H1 (cell line): ENCODE data around the gene HOMER2. TPM values are rescaled to one million over a fixed set of nuclear protein-coding genes. Genes with fewer than 3 reads are reported as not detected.

Source experiments
- CTCF ChIA-PET: fragments of 300-600 bp; sonication (Branson Sonifier 250); formaldehyde crosslinking; loops from one replicate; lab custom pipeline; 2021; ENCODE audit not compliant: partially characterized antibody; lab: Charles Lee
- POLR2A ChIA-PET: fragments of 300-600 bp; sonication (Branson Sonifier 250); formaldehyde crosslinking; loops from one replicate; lab custom pipeline; 2021; ENCODE audit warnings: inconsistent platforms; ENCODE audit not compliant: partially characterized antibody; lab: Charles Lee
- DNase-seq, 2 experiments: peaks; one replicate each; pipeline versions ENCODE4 v3.0.0 to v3.0.0-alpha.2; 2010 to 2022; ENCODE audit warnings: low spot score in 2 of 2, low read depth in 1 of 2, mixed read lengths in 1 of 2
- FAIRE-seq: peaks from 2 replicates; lab custom pipeline; 2011; peaks lifted over from hg19 to GRCh38; lab: Jason Lieb, UNC
- H2AFZ ChIP-seq: 2 replicates; pipeline ENCODE4 v1.8.1; 2012; ENCODE audit warnings: low read length, inconsistent platforms
- H2AK5ac ChIP-seq: 2 replicates; pipeline ENCODE4 v1.6.1; 2013; ENCODE audit warnings: low read depth, low read length
- H2BK120ac ChIP-seq: replicated peaks from 2 replicates; pipeline ENCODE3; 2013; ENCODE audit warnings: low read depth, low read length, inconsistent platforms
- H2BK12ac ChIP-seq: 2 replicates; pipeline ENCODE4 v1.6.1; 2013; ENCODE audit warnings: low read depth, low read length
- H2BK15ac ChIP-seq: 2 replicates; pipeline ENCODE4 v1.6.1; 2013; ENCODE audit warnings: low read length
- H2BK20ac ChIP-seq: 2 replicates; pipeline ENCODE4 v1.6.1; 2013; ENCODE audit warnings: low read length
- H2BK5ac ChIP-seq: 2 replicates; pipeline ENCODE4 v1.6.1; 2013; ENCODE audit warnings: low read depth, low read length
- H3K14ac ChIP-seq: 2 replicates; pipeline ENCODE4 v1.6.1; 2013; ENCODE audit warnings: inconsistent platforms; ENCODE audit not compliant: insufficient read length
- H3K18ac ChIP-seq: 2 replicates; pipeline ENCODE4 v1.6.1; 2013; ENCODE audit warnings: low read length; ENCODE audit errors: extremely low read depth
- H3K23ac ChIP-seq: 2 replicates; pipeline ENCODE4 v1.6.1; 2013; ENCODE audit warnings: inconsistent platforms; ENCODE audit not compliant: insufficient read length
- H3K23me2 ChIP-seq: 2 replicates; pipeline ENCODE4 v1.6.1; 2013; ENCODE audit warnings: low read depth, low read length
- H3K27ac ChIP-seq: 2 replicates; pipeline ENCODE4 v1.6.1; 2011; ENCODE audit warnings: low read depth, low read length, inconsistent platforms
- H3K27me3 ChIP-seq, 4 experiments: replicated peaks in 1 of 4; 1 replicate in 1 of 4; 2 replicates in 3 of 4; pipeline versions ENCODE4 v1.6.1 to v1.8.1; 2011 to 2013; ENCODE audit warnings: low read length in 3 of 4, mild to moderate bottlenecking in 3 of 4, inconsistent platforms in 2 of 4, mixed read lengths in 2 of 4, moderate library complexity in 1 of 4; ENCODE audit not compliant: control insufficient read depth in 3 of 4, insufficient read depth in 3 of 4; ENCODE audit errors: extremely low read depth in 1 of 4
- H3K36me3 ChIP-seq, 4 experiments: 2 replicates each; pipeline versions ENCODE4 v1.6.1 to v1.8.1; 2011 to 2013; ENCODE audit warnings: mild to moderate bottlenecking in 4 of 4, low read length in 3 of 4, moderate library complexity in 2 of 4, control low read depth in 1 of 4, inconsistent platforms in 1 of 4; ENCODE audit not compliant: insufficient read depth in 4 of 4, control insufficient read depth in 2 of 4
- H3K4ac ChIP-seq: replicated peaks from 2 replicates; pipeline ENCODE3; 2013; ENCODE audit warnings: low read length, low read depth, mixed read lengths, inconsistent platforms; ENCODE audit not compliant: insufficient read length
- H3K4me1 ChIP-seq, 4 experiments: replicated peaks in 1 of 4; 1 replicate in 1 of 4; 2 replicates in 3 of 4; pipeline versions ENCODE4 v1.6.1 to v1.8.1; 2011 to 2013; ENCODE audit warnings: low read length in 3 of 4, inconsistent platforms in 2 of 4, mixed read lengths in 1 of 4; ENCODE audit not compliant: insufficient read depth in 4 of 4, control insufficient read depth in 3 of 4
- H3K4me2 ChIP-seq, 2 experiments: 2 replicates each; pipeline versions ENCODE4 v1.6.1 to v1.8.1; 2011 to 2013; ENCODE audit warnings: low read depth in 2 of 2, low read length in 2 of 2, control low read depth in 1 of 2, inconsistent platforms in 1 of 2, mild to moderate bottlenecking in 1 of 2; ENCODE audit not compliant: insufficient read depth in 1 of 2
- H3K4me3 ChIP-seq, 4 experiments: fragments of 200-600, 300-600 bp in 1 of 4; sonication (generic), shearing (Covaris generic), sonication (Bioruptor Twin) in 1 of 4; 2 replicates each; pipeline versions ENCODE4 v1.5.1 to v1.8.1; 2011 to 2016; ENCODE audit warnings: low read length in 4 of 4, low read depth in 3 of 4, control low read depth in 2 of 4, inconsistent platforms in 2 of 4, mild to moderate bottlenecking in 2 of 4, mixed read lengths in 1 of 4, moderate library complexity in 1 of 4; ENCODE audit not compliant: insufficient read depth in 2 of 4; ENCODE audit errors: extremely low read depth in 1 of 4
- H3K56ac ChIP-seq: replicated peaks from 2 replicates; pipeline ENCODE3; 2013; ENCODE audit warnings: low read depth, mild to moderate bottlenecking, mixed read lengths, low read length, inconsistent platforms; ENCODE audit not compliant: insufficient read length
- H3K79me1 ChIP-seq: 2 replicates; pipeline ENCODE4 v1.6.1; 2013; ENCODE audit warnings: low read depth, low read length, control low read depth
- H3K79me2 ChIP-seq, 2 experiments: 2 replicates each; pipeline versions ENCODE4 v1.6.1 to v1.8.1; 2012 to 2013; ENCODE audit warnings: low read length in 2 of 2, mild to moderate bottlenecking in 2 of 2, inconsistent platforms in 1 of 2; ENCODE audit not compliant: insufficient read depth in 2 of 2, control insufficient read depth in 1 of 2
- H3K9ac ChIP-seq, 4 experiments: replicated peaks in 1 of 4; 1 replicate in 1 of 4; 2 replicates in 3 of 4; pipeline versions ENCODE4 v1.6.1 to v1.8.1; 2011 to 2013; ENCODE audit warnings: low read depth in 3 of 4, low read length in 3 of 4, control low read depth in 2 of 4, mild to moderate bottlenecking in 2 of 4, moderate library complexity in 2 of 4, inconsistent platforms in 1 of 4; ENCODE audit errors: extremely low read depth in 1 of 4
- H3K9me3 ChIP-seq, 2 experiments: 2 replicates each; pipeline versions ENCODE4 v1.6.1 to v1.8.1; 2012 to 2013; ENCODE audit warnings: mild to moderate bottlenecking in 2 of 2, moderate library complexity in 2 of 2, control low read depth in 1 of 2, inconsistent platforms in 1 of 2, low read depth in 1 of 2, low read length in 1 of 2, mixed read lengths in 1 of 2; ENCODE audit not compliant: insufficient read depth in 2 of 2
- H4K20me1 ChIP-seq, 2 experiments: replicated peaks in 1 of 2; 2 replicates each; pipeline versions ENCODE3 to v1.8.1; 2011 to 2013; ENCODE audit warnings: inconsistent platforms in 2 of 2, low read length in 2 of 2, mild to moderate bottlenecking in 1 of 2; ENCODE audit not compliant: insufficient read depth in 2 of 2, control insufficient read depth in 1 of 2
- H4K5ac ChIP-seq: 2 replicates; pipeline ENCODE4 v1.6.1; 2013; ENCODE audit warnings: low read length, low read depth, mixed read lengths, inconsistent platforms; ENCODE audit not compliant: insufficient read length
- H4K8ac ChIP-seq: 2 replicates; pipeline ENCODE4 v1.8.0; 2013; ENCODE audit warnings: mild to moderate bottlenecking, moderate library complexity, low read length, inconsistent platforms; ENCODE audit not compliant: insufficient read depth; ENCODE audit errors: extremely low read depth
- H4K91ac ChIP-seq: replicated peaks from 2 replicates; pipeline ENCODE3; 2013; ENCODE audit warnings: low read length, mixed read lengths, inconsistent platforms; ENCODE audit not compliant: insufficient read length
- BRCA1 ChIP-seq: IDR thresholded peaks from 2 replicates; pipeline ENCODE4 v1.6.1; 2012; ENCODE audit warnings: low read depth, low read length, improper control_type of control experiment
- CHD2 ChIP-seq: IDR thresholded peaks from 2 replicates; pipeline ENCODE4 v1.6.1; 2012; ENCODE audit warnings: low read length, improper control_type of control experiment
- CTCF ChIP-seq, 3 experiments: IDR thresholded peaks; 1 replicate in 2 of 3; 2 replicates in 1 of 3; pipeline versions ENCODE4 v1.5.1 to v1.6.1; 2011; ENCODE audit warnings: low read length in 3 of 3, mild to moderate bottlenecking in 3 of 3, inconsistent platforms in 2 of 3, low read depth in 1 of 3, moderate library complexity in 1 of 3; ENCODE audit not compliant: insufficient read depth in 1 of 3; ENCODE audit errors: control extremely low read depth in 1 of 3
- KDM5A ChIP-seq: fragments of 200-600 bp; IDR thresholded peaks from 2 replicates; pipeline ENCODE4 v1.7.1; 2012; ENCODE audit warnings: mild to moderate bottlenecking, low read length, inconsistent platforms, mixed read lengths
- NRF1 ChIP-seq: IDR thresholded peaks from 2 replicates; pipeline ENCODE4 v1.6.1; 2011; ENCODE audit warnings: mild to moderate bottlenecking, low read depth, low read length, improper control_type of control experiment
- POLR2A ChIP-seq, 2 experiments: IDR thresholded peaks; 1 replicate in 1 of 2; 2 replicates in 1 of 2; pipeline ENCODE4 v1.6.1; 2011; ENCODE audit warnings: low read depth in 2 of 2, low read length in 2 of 2, mild to moderate bottlenecking in 2 of 2; ENCODE audit errors: control extremely low read depth in 1 of 2
- RFX5 ChIP-seq: IDR thresholded peaks from 2 replicates; pipeline ENCODE4 v1.6.1; 2011; ENCODE audit warnings: low read depth, low read length, improper control_type of control experiment, borderline replicate concordance
- SUZ12 ChIP-seq: fragments of 200-600 bp; sonication (generic); IDR thresholded peaks from 2 replicates; pipeline ENCODE4 v1.6.1; 2012; ENCODE audit warnings: mild to moderate bottlenecking, inconsistent platforms, low read length, moderate library complexity, mixed read lengths
- TAF1 ChIP-seq: IDR thresholded peaks from 2 replicates; pipeline ENCODE4 v1.6.1; 2011; ENCODE audit warnings: mild to moderate bottlenecking, low read depth, low read length
- TEAD4 ChIP-seq: IDR thresholded peaks from 2 replicates; pipeline ENCODE4 v1.6.1; 2012; ENCODE audit warnings: low read depth, low read length, inconsistent platforms, mixed read lengths
- ZNF274 ChIP-seq: IDR thresholded peaks from 2 replicates; pipeline ENCODE4 v1.7.0; 2012; ENCODE audit warnings: low read length, borderline replicate concordance; ENCODE audit errors: extremely low read depth
- WGBS, 2 experiments: shearing (Covaris generic) in 1 of 2; methylation state at CpG; one replicate each; pipeline versions ENCODE4 v1.1.6 to v1.1.7; 2013 to 2015; ENCODE audit warnings: low lambda C conversion rate in 2 of 2, mixed read lengths in 2 of 2, inconsistent platforms in 1 of 2, low coverage in 1 of 2, missing lambda C conversion rate in 1 of 2; ENCODE audit not compliant: insufficient replicate concordance in 2 of 2, insufficient coverage in 1 of 2, insufficient read length in 1 of 2; ENCODE audit errors: extremely low coverage in 1 of 2, missing lambda C conversion rate in 1 of 2; 5-methylcytosine and 5-hydroxymethylcytosine counted together
- polyA plus RNA-seq, 7 experiments: library from polyadenylated mRNA; depleted of rRNA in 3 of 7; stranded (reverse) in 5 of 7; unstranded in 2 of 7; fragments of >200 nt in 5 of 7; fragments of 200-250 nt in 2 of 7; gene quantifications; 1 replicate in 5 of 7; 2 replicates in 1 of 7; 4 replicates in 1 of 7; pipeline versions ENCODE4 v1.2.1 to v1.2.3, GENCODE V29; 2011 to 2013; ENCODE audit warnings: missing spikeins in 2 of 7, mixed read lengths in 2 of 7
- total RNA-seq: library from RNA; stranded (reverse); fragmentation: NEBNext Ultra II Directional; extraction: Animal tissue kit (Norgen Biotek cat#: 25700); gene quantifications from 2 replicates; pipeline ENCODE4 v1.2.1, GENCODE V29; 2021
- TF ChIP-seq, protein P1 (sequence below): IDR thresholded peaks from 2 replicates; pipeline ENCODE4 v1.6.1; 2011; ENCODE audit warnings: low read length, improper control_type of control experiment

The HOMER2 gene
- total and polyA plus RNA-seq, 2 of the 8 experiments (the other 6 are each of a cell fraction or from before 2014, with no cell fraction given), result 12.5 to 27.6 TPM

DNA sequence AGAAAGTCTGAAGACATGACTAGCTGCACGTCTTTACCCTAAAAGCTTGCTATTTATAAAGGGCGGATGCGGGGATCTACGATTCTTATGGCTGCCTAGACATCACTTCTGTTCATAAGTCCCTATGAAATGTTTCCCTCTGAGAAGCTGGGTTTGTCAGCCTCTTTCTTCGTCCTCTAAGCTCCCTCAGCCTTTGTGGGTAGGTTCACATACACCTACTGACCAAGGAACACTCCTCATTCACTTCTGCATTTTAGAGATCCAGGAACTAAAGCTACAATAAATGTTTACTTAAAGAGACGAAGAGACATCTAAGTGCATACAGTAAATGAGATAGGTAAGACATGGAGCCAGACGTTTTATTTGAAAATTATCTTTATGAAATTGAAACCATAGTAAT, 16.8 kb upstream of the HOMER2 start:
- ChIA-PET CTCF (no interaction called here), POLR2A (interaction anchor here (1.4 to 3.0 kb wide), 2 partner anchors 9 to 16 kb away, joined by 3 to 11 read pairs; partner anchors contain the start of gene RAMAC)
- no peak for FAIRE-seq
- no peak overlapping the region for H2AK5ac ChIP-seq
- no peaks in the 10 kb centered on the region for H3K79me1 ChIP-seq
- no peak overlapping the region for H2AFZ ChIP-seq
- H2BK5ac ChIP-seq, result no peak overlapping the region
- no peaks in the 10 kb centered on the region for H3K36me3 ChIP-seq
- H2BK12ac ChIP-seq, result no peak overlapping the region
- no peak overlapping the region for H3K23ac ChIP-seq
- no peaks in the 10 kb centered on the region for H3K9me3 ChIP-seq
- WGBS, 2 experiments, result 84% methylated on average over 7 of the region's 7 CpGs; no CpG with 5 or more reads in 1 of the 2 experiments
- H2BK120ac ChIP-seq, result no peak overlapping the region
- DNase-seq, result no peak
- no peak overlapping the region for H3K4me3 ChIP-seq
- H3K9ac ChIP-seq, result no peak overlapping the region
- H4K91ac ChIP-seq, result no peak overlapping the region
- H3K14ac ChIP-seq, result no peak overlapping the region
- H4K8ac ChIP-seq, result no peak overlapping the region
- no peak overlapping the region for H3K27ac ChIP-seq
- H3K4me2 ChIP-seq, result no peak overlapping the region
- no peaks in the 10 kb centered on the region for H3K79me2 ChIP-seq
- no peak overlapping the region for H2BK20ac ChIP-seq
- peaks cover 0 to 3% of the 10 kb centered on the region in 2 experiments for H4K20me1 ChIP-seq
- H3K4me1 ChIP-seq, result no peaks in the 10 kb centered on the region
- no peaks in the 10 kb centered on the region for H3K23me2 ChIP-seq
- H3K27me3 ChIP-seq, result no peaks in the 10 kb centered on the region
- H2BK15ac ChIP-seq, result no peak overlapping the region
- H3K56ac ChIP-seq, result no peak overlapping the region
- no peak overlapping the region for H3K4ac ChIP-seq
- no peak overlapping the region for H4K5ac ChIP-seq
- H3K18ac ChIP-seq, result no peak overlapping the region
- TF ChIP-seq SUZ12 (no peak), POLR2A (IDR thresholded peaks at IDR 0.05; ENCODE audit: control extremely low read depth in 1 of 2, low read depth in 2 of 2, low read length in 2 of 2) (no peak), CTCF (IDR thresholded peaks at IDR 0.05; ENCODE audit: control extremely low read depth in 1 of 3, insufficient read depth in 1 of 3, low read depth in 1 of 3, low read length in 3 of 3) (no peak), NRF1 (no peak), TEAD4 (no peak), BRCA1 (no peak), KDM5A (no peak), CHD2 (no peak), TAF1 (no peak), ZNF274 (no peak), RFX5 (no peak)
- TF ChIP-seq, protein P1, sequence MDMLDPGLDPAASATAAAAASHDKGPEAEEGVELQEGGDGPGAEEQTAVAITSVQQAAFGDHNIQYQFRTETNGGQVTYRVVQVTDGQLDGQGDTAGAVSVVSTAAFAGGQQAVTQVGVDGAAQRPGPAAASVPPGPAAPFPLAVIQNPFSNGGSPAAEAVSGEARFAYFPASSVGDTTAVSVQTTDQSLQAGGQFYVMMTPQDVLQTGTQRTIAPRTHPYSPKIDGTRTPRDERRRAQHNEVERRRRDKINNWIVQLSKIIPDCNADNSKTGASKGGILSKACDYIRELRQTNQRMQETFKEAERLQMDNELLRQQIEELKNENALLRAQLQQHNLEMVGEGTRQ, result no peak
